ENCODE data around the gene ISG20L2. TPM values are rescaled to one million over a fixed set of nuclear protein-coding genes. Genes with fewer than 3 reads are reported as not detected.

The ISG20L2 gene
- total RNA-seq, 1 donor from 2014 or later: 6.2 TPM

DNA sequence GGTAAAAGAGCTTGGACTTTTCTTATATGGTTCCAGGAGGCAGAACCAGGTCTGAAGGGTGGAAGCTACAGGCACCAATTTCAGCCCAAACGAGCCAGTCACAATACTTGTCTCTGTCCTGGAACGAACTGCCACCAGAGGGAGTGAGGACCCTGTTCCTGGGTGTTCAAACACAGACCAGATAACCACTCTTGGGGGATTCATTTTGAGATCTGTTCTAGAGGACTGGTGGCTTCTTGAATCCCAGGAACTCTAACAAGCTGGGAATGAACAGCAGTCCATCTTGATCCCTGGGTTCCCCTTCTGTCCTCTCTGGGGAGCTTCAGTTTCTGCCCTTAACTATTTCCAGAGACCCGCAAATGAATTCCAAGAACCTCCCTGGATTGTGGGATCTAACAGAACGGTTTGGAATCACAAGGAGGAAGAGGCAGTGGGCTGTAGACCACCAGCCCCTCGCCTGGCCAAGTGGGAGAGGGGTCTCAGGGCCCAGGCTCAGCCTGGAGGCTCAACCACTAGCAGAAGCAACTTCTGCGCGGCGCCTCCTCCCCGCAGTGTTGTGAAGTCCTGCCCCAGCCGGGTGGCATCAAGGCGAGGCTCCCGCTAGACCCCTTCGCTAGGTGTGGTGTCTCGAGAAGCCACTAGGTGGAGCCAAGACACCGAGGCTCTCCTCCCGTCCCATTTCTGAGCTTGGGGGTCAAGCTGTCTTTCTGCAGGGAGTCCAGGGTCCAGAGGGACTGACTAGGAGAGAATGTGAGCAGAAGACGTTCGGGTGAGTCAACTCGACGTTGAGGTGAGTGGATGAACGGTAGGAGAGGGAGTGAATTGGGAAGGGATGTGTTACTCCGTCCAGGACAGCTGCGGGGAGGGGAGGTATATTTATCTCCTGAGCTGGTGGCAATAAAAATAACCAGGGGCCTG lies 39.3 kb downstream of the ISG20L2 start:
- DNase-seq: no peak

DNA sequence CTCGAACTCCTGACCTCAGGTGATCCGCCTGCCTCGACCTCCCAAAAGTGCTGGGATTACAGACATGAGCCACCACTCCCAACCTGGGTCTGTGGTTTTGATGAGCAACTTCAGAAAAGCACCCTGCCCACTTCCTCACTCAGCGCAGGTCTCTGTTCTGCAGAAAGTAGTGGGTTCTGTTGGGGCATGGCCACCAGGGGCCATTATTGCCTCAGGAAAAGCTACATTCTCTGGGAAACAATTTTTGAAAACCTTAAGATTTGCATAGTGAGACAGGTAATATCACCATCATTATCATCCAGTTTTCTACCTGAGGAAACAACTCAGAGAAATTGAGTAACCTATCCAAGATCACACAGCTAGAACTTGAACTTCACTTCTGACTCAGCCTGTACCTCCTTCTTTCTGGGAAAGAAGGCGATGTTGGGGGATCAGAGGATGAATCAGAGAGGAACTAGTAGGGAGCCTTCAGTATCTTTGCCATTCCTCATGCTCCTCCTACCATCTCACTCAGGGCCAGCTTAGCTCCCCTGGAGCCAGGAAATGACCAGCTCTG lies 44.3 kb downstream of the ISG20L2 start:
- no peak for DNase-seq

DNA sequence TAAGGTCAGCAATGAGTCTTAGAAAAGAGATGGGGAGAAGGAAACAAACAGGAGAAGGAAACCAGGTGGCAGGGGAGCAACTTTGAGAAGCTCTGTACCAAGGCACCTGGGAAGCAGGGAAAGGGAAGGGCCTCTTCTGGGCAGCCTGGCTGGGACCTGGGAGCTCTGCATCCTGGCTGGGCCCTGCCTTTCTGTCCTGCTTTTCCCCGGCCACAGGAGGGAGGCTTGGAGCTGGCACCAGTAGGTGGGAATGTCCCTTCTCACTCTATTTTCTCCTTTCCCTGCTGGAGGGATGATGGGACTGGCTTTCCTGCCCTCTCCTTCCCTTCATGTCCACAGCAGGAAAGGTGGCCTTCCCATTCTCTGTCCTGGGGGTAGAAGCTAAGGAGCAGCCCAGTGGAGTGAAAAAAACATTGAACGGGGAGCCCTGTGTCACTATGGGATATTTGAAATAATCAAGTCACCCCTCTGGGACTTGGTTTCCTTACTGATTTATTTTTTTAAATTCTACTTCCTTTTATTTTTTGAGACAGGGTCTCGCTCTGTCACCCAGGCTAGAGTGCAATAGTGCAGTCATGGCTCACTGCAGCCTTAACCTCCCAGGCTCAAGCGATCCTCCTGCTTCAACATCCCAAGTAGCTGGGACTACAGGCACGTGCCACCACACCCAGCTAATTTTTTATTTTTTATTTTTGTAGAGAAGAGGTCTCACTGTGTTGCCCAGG lies 46.2 kb downstream of the ISG20L2 start:
- DNase-seq: no peak

DNA sequence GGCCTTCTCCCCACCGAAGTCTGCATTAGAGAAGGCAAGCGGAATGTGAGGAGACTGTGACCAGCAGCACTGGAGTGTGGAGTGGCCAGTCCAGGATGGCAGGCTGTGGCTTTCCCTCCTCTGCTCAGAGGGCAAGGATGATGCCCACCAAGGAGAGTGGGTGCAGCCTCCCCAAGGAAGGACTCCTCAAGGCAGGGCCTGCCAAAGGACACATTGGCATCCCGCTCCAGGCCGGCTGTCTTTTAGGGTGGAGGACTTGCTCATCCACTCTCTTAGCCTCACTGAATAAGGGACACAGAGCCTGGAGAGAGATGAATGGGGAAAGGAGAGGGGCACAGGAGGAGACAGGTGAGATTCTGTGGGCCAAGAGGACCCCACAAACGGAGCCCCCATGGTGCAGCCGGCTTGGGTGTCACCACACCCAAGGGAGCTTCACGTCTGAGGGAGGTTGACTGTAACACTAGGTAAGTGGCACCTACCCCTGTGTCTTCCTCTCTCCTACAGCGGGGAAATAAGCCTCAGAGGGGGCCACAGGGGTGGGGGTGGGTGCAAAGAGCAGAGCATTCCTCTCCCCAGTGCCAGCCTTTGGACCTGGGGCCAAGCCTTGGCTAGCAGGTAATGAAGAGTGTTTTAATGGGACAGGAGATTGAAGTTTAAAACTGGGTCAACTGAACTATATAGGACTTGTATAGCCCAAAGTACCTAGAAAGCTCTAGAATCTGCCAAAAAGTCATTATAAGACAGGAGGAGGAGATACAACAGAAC lies 47.2 kb downstream of the ISG20L2 start:
- no peak for DNase-seq

DNA sequence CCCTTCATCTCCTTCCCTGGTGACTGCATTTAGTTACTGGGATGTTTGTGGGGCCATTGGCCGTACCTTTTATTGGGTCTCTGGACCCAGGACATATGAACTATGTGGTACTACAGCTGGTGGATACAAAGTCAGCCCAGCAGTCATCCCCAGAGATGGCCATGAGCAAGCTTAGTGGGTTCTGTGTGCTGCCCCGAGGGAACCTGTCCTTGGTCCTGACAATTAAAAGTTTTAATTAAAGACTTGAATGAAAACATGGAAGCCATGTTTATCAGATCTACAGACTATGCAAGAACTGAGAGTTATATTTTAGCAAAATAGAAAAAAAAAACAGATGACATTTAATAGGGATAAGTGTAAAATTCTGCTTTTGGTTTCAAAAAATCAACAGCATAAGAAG lies 48.5 kb downstream of the ISG20L2 start:
- no peak for DNase-seq

DNA sequence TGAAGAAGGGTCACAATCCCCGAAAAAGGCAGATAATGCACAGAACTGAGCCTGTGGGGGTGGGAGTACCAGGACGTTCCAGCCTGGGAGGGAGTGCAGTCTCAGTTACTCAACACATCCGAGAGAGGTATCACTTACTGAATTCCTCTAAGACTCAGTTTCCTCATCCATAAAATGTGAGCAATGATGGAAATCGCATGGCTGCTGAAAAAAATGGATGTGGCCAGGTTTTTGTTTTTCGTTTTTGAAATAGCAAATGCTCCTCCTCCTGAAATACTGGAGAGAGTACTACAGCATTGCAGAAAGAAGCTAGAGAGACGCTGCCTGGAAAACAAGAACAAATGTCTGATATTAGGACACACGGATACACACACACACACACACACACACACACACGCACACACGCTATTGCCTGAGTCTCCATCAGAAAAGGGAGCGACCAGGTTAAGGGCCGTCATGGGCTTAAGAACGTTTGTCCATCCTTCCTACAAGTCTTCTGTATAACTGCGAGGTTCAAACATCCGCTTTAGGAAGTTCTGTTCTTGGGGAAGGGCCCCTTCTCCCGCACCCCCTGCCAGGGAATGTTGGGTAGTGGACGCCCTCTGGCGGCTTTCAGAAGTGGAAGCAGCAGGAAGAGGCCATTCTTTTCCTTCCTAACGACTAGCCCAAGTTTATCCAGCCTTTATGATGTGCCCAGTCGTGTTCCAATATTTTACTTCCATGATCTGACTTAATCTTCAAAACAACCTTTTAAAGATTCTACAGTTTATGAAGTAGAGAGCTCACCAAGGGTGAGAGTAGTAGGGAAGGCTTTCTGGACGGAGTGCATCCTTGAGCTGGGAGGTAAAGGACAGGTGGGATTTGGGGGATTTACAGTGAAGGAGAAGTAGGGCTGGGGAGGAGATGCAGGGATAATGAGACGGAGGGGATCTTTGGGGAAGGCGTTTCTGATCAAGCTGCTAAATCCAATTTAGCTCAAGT lies 50.7 kb downstream of the ISG20L2 start:
- DNase-seq: peak; percentile 31

DNA sequence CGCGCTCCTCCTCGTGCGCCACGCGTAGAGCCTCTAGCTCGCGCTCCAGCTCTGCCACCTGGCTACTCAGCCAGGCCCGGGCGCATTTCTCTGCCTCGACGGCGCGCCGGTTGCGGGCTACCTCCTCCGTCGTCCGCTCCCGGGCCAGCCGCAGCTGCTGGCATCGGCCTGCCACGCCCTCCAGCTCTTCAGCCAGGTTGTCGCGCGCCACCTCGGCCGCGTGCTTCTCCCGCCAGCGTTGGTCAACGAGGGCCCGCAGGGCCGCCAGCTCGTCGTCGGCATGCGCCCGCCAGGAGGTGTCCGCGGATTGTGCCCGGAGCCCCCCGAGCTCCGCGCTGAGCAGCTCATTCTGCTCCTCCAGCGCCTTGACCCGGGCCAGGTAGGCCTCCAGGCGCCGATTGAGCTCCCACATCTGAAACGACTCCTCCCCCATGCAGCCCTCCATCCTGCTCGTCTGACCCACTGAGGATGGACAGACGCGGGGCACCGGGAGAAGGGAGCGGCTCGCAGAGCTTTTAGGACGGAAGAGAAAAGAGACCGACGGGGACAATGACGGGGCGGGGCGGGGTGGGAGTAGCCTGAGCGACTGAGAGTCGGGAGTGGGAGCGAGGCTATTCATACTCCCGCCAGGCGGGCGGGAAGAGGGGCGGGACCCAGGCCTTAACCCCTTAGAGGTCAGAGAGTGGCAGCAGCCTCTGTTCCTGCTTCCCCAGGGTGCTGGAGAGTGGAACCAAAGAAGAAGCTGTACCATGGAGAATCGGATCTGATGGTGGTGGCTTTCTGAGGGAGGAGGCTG lies 51.5 kb downstream of the ISG20L2 start, which contains the start of gene NES:
Gene NES (minus strand): TSS at position 588 of the 796 bp plus-strand sequence. CDS start 143 bp downstream, at position 445.
- DNase-seq: peak; percentile 25

DNA sequence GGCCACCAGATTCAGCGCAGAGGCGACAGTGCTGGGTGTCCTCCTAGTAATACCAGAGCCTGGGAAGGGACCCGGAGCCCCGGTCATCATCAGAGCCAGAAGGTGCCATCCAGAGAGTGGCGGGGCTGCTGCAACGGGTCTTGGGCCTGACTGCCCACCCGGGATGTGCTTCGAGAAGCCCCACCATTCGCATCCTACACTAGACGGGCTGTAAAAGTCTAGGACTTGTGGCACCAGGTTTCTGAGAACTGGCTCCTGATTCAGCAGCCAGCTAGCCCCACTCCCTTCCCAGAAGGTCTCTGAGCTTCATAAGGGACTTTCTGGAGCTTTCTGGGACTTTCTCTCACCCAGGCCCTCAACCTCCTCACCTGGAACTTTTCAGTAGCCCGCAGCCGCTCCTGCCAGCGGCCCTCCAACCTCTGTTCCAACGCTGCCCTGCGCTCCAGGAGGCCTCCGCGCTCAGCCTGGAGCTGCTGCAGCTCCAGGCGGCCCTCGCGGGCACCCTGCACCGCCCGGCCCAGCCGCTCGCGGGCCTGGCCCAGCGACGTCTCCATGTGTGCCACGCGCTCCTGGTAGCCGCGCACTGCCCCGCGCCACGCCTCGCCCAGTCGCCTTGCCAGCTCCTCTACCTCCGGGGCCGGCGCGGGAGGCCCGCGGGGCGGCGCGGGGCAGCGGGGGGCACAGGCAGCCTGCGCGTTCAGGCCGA lies 52.3 kb downstream of the ISG20L2 start:
- no peak for DNase-seq

DNA sequence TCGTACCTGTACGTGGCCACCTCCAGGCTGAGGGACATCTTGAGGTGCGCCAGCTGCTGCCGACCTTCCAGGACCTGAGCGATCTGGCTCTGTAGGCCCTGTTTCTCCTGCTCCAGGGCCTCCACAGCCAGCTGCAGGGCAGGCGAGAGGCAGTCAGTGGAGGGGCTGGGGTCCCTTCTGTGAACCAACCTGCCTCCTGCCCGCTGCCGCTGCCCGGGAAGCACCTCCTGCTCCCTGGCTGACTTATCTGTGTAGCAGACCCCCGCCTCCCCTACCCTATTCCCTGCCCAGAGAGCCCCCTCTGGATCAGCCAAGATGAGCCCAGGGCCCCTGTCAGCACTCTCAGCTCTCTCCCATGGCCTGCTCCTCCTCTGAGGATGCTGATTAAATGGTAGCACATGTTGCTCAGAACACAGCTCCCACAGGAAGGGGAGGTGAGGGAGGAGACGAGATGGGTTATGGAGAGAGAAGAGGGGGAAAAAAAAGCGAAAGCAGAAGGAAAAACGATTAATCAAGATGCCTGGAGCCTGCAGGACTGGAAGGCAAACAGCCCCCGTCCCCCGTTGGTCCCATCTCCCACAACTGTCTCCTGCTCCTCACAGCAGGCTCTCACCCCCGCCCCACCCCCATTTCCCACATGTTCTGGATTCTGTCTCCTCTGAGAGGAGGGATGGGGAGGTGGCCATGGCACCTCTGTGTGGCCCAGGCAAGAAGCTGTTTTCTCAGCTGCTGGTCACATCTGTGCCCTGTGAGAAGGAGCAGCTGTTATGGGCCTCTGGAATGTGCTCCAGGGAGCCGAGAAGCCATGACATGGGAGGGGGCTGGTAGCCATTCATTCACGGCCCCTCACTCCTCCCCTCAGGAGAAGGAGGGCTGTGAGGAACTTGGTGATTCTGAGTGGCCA lies 53.1 kb downstream of the ISG20L2 start:
- DNase-seq: no peak

DNA sequence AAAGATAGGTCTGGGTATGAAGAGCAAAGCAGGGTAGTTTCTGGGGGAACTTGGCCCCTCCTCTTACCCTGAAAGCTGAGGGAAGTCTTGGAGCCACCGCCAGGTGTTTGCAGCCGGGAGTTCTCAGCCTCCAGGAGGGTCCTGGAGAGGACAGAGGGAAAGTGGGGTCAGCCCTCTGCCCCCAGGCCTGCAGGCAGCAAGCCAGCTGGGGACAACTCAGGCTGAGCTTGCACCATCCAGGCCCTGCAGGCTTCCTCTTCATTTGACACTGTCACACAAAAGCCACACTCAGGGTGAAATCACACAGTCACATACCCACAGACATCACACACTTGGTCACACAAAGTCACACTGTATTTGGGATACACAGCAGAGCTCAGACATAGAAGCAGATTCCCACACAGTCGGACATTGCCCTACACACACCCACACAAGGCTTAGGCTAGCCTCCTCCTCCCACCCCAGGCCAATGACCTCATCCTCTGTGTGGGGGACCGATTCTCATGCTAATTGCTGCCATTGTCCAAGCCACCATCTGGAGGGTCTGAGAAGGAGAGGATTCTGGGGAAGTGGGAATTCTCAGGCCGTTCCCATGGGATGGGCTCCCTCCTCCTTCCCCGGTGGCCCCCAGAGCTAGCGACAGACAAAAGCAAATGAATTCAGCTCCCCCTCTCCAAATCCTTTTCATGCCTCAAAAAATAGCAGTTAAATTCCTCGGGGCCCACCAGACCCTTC lies 55.0 kb downstream of the ISG20L2 start:
- DNase-seq: peak; percentile 19

Other genes with a start within 250 kb of the ISG20L2 start
- 3.7 TPM for gene MEF2D, start 228.0 kb downstream of the ISG20L2 start, total RNA-seq
- 1.1 TPM for gene IQGAP3, start 156.2 kb downstream of the ISG20L2 start, total RNA-seq
- gene TTC24, start 149.0 kb downstream of the ISG20L2 start, total RNA-seq: not detected
- gene NAXE, start 137.0 kb downstream of the ISG20L2 start, total RNA-seq: 26.5 TPM
- gene GPATCH4, start 127.3 kb downstream of the ISG20L2 start, total RNA-seq: 10.3 TPM
- gene HAPLN2, start 109.4 kb downstream of the ISG20L2 start, total RNA-seq: not detected
- gene BCAN, start 86.6 kb downstream of the ISG20L2 start, total RNA-seq: 95.8 TPM
- 24.0 TPM for gene NES, start 51.4 kb downstream of the ISG20L2 start, total RNA-seq
- gene CRABP2, start 23.2 kb downstream of the ISG20L2 start, total RNA-seq: 3.1 TPM
- 9.2 TPM for gene METTL25B, start 297 bp downstream of the ISG20L2 start, total RNA-seq
- 10.6 TPM for gene MRPL24, start 12.3 kb upstream of the ISG20L2 start, total RNA-seq
- gene HDGF, start 22.9 kb upstream of the ISG20L2 start, total RNA-seq: 61.6 TPM
- gene PRCC, start 38.8 kb upstream of the ISG20L2 start, total RNA-seq: 16.2 TPM
- gene SH2D2A, start 88.1 kb upstream of the ISG20L2 start, total RNA-seq: not detected
- 0.31 TPM for gene INSRR, start 130.4 kb upstream of the ISG20L2 start, total RNA-seq
- gene NTRK1, start 132.1 kb upstream of the ISG20L2 start, total RNA-seq: not detected
- gene PEAR1, start 165.0 kb upstream of the ISG20L2 start, total RNA-seq: 0.31 TPM
- gene LRRC71, start 191.9 kb upstream of the ISG20L2 start, total RNA-seq: 0.16 TPM

Measured in occipital lobe (tissue), 2 donors.